RWPE1 (cell line): Measurements from ENCODE around the gene MS4A14.

ENCODE experiments used
- CTCF ChIA-PET: fragments of 350-600 bp; sonication (Branson Sonifier 250); formaldehyde crosslinking; extraction: SDS; loops from one replicate; lab custom pipeline; 2021; lab: Yijun Ruan, JAX
- POLR2A ChIA-PET: fragments of 400-600 bp; formaldehyde crosslinking; extraction: SDS; loops from one replicate; lab custom pipeline; 2020; ENCODE audit warnings: antibody characterized with exemption; ENCODE audit not compliant: low non-redundant PET; lab: Yijun Ruan, JAX
- DNase-seq: peaks from one replicate; pipeline ENCODE4 v3.0.0; 2012; ENCODE audit warnings: low spot score
- H3K27ac ChIP-seq: fragments of 450-650 bp; 2 replicates; pipeline ENCODE4 v1.5.1; 2017
- TF ChIP-seq, protein P1 (sequence below): fragments of 450-650 bp; conservative IDR thresholded peaks from 2 replicates; pipeline ENCODE4 v1.5.1; 2017; ENCODE audit warnings: low read depth, mild to moderate bottlenecking

MS4A14 gene

DNA sequence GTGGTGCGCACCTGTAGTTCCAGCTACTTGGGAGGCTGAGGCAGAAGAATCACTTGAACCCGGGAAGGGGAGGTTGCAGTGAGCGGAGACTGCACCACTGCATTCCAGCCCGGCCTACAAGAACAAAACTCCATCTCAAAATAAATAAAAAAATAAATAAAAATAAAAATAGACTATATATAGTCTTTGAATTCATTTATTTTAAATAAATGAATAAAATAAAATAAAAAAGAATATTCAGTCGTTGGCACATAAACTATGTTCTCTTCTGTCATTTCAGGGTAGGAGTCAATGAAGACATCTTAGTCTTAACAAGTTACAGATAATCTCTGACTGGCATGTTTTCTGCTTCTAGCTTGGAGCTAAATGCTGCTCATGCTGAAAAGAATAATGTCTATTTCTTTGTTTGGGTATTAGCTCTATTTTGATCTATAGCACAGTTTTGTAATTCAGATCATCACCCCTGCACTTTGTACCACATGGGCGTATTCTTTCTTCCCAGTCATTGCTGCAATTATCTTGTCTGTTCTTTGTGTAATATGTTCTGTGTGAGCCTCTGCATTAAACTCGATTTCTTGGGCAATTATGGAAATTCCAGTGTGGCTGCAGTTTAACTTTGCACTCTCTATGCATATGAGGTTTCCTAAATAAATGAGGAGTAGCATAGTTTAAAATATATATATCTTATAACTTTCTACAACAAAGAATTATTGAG, 1.4 kb upstream of the MS4A14 start:
- TF ChIP-seq, protein P1, sequence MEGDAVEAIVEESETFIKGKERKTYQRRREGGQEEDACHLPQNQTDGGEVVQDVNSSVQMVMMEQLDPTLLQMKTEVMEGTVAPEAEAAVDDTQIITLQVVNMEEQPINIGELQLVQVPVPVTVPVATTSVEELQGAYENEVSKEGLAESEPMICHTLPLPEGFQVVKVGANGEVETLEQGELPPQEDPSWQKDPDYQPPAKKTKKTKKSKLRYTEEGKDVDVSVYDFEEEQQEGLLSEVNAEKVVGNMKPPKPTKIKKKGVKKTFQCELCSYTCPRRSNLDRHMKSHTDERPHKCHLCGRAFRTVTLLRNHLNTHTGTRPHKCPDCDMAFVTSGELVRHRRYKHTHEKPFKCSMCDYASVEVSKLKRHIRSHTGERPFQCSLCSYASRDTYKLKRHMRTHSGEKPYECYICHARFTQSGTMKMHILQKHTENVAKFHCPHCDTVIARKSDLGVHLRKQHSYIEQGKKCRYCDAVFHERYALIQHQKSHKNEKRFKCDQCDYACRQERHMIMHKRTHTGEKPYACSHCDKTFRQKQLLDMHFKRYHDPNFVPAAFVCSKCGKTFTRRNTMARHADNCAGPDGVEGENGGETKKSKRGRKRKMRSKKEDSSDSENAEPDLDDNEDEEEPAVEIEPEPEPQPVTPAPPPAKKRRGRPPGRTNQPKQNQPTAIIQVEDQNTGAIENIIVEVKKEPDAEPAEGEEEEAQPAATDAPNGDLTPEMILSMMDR = no peak
- H3K27ac ChIP-seq = no peak overlapping the region
- CTCF ChIA-PET = interaction anchor here (0.6 to 0.7 kb wide), 2 partner anchors 25 to 102 kb away, joined by 3 to 10 read pairs; no protein-coding TSS in a partner anchor
- no peak for DNase-seq
- POLR2A ChIA-PET = no interaction called here

- no peak for DNase-seq
- ChIA-PET CTCF (no interaction called here), POLR2A (no interaction called here)
- TF ChIP-seq, protein P1 = no peak
- no peak overlapping the region for H3K27ac ChIP-seq
Measured at GRCh38 chr11:60396799-60397198, 540 bp downstream of the MS4A14 start.

DNA sequence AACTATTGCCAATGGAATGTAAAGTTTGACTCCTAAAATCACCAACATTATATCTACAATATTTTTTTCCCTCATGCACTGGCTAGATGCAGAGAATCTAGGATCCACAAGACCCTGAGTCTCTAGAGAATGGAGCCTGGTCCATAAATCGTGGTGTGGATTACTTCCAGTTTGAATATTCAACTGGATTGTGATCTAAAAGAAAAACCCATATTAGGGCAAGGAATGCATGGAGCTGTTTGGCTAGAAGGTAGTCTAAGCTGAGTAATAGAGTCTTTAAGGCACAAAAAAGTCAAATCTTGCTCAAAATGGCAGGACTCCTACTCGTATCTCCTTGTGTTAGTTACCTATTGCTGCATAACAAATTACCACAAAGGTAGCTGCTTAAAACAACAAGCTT, 23.8 kb downstream of the MS4A14 start:
- ChIA-PET CTCF (no interaction called here), POLR2A (no interaction called here)
- TF ChIP-seq, protein P1 = no peak
- no peak for DNase-seq
- no peak overlapping the region for H3K27ac ChIP-seq

GRCh38 chr11:60422609-60423008, 26.4 kb downstream of the MS4A14 start:
- POLR2A ChIA-PET = no interaction called here
- TF ChIP-seq, protein P1 = no peak
- CTCF ChIA-PET = no interaction called here
- no peak overlapping the region for H3K27ac ChIP-seq
- DNase-seq = no peak

GRCh38 chr11:60428517-60428916, 32.3 kb downstream of the MS4A14 start:
- DNase-seq = peak; percentile 0
- ChIA-PET POLR2A (no interaction called here), CTCF (no interaction called here)
- TF ChIP-seq, protein P1 = no peak
- H3K27ac ChIP-seq = no peak overlapping the region

DNA sequence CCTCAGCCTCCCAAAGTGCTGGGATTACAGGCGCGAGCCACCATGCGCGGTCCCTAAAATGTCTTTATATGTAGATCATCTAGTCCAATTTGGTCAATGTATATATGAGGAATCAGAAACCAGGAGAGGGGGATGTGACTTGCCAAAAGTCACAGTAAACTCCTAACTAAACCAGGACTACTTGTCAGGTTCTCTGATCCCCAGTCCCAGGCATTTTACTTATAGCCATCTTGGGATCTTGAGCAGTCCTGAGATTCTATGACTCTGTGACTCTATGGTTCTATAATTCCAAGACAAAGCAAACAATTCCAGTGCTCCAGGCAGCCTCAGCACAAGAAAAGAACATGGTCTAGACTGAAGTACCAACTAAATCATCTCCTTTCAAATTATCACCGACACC, 33.0 kb downstream of the MS4A14 start, which contains the start of gene MS4A5:
MS4A5 (plus strand) TSS at position 301 of the 400 bp plus-strand sequence. CDS start 103 bp downstream, outside the sequence.
- DNase-seq = no peak
- ChIA-PET CTCF (no interaction called here), POLR2A (no interaction called here)
- no peak within 1 kb of the TSS for H3K27ac ChIP-seq
- TF ChIP-seq, protein P1 = no peak
